ENCODE results near the gene HIF1AN.

- TF ChIP-seq CTCF (IDR thresholded peaks at IDR 0.05 in 4 of 5, conservative IDR thresholded peaks at IDR 0.05 in 1 of 5) (no peak), POLR2A (IDR thresholded peaks at IDR 0.05) (no peak)
Measured at GRCh38 chr10:100579261-100580090, 43.7 kb downstream of the HIF1AN start.
